Measurements from ENCODE around the gene SLC39A2. TPM values are rescaled to one million over a fixed set of nuclear protein-coding genes. Genes with fewer than 3 reads are reported as not detected.
A peak's percentile ranks its signal among the peaks of the same experiment; 100 is the strongest.

SLC39A2 gene
- total RNA-seq, 1 donor from 2014 or later, result 0.38 TPM

DNA sequence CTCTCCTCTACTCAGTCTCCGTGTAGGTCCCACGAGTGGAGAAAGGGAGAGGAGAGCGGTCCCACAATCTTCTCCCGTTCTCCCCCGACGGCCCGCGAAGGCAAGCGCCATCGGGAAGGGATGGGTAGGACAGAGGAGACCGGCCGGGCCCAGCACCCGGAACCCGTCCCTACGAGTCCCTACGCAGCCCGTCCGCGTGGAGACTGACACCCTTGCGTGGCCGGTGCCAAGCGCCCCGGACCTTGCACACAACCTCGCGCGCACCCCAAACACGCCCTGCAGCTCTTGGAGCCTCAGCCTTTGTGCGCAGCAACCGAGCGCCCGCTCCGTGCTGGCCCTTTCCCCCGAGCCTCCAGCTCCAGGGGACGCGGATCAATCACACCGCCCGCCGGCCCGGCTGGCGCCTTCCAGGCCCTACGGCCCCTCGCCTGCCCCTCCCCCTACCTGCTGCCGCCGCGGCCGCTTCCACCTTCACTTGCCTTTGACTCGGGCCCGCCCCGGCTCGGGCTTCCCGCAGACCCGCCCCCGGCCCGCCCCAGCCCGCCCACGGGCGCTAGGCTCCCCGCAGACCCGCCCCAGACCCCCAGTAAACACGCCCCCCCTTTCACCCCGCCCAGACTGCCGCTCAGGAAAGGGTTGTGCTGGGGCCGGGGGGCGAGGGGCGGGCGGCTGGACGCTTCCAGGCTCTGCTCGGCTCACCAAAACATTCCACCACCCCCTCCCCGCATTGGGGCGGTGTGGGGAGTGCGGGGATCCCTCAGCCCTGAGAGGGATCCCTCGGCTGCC, 25.7 kb downstream of the SLC39A2 start, which contains the start of gene NDRG2:
TSS of gene NDRG2 (minus strand) at position 477 of the 786 bp plus-strand sequence. CDS start 1,746 bp downstream, outside the sequence.
- ChIA-PET POLR2A (interaction anchor here (0.7 kb wide), 1 partner anchor 79 kb away, joined by 3 read pairs; no protein-coding TSS in a partner anchor), CTCF (interaction anchor here (2.6 kb wide), 1 partner anchor 10 kb away, joined by 12 read pairs; no protein-coding TSS in a partner anchor)
- Mint-ChIP-seq H3K4me1 (peaks cover 18% of the 10 kb centered on the region), H3K27ac (peak within 1 kb of the TSS; percentile 8), H3K4me3 (peak within 1 kb of the TSS; percentile 88), H3K36me3 (ENCODE audit: low read depth) (peaks cover 2% of the 10 kb centered on the region), H3K9me3 (no peaks in the 10 kb centered on the region), H3K27me3 (peaks cover 25% of the 10 kb centered on the region)
- ATAC-seq (ENCODE audit: low read depth) (peak; percentile 92), DNase-seq (peak; percentile 64)
- intact Hi-C loops (cut with micrococcal nuclease), result loop anchor here (1.0 to 2.0 kb wide), 3 partner anchors 10 to 79 kb away; partner anchors contain the start of gene ARHGEF40
- TF ChIP-seq, protein P1, sequence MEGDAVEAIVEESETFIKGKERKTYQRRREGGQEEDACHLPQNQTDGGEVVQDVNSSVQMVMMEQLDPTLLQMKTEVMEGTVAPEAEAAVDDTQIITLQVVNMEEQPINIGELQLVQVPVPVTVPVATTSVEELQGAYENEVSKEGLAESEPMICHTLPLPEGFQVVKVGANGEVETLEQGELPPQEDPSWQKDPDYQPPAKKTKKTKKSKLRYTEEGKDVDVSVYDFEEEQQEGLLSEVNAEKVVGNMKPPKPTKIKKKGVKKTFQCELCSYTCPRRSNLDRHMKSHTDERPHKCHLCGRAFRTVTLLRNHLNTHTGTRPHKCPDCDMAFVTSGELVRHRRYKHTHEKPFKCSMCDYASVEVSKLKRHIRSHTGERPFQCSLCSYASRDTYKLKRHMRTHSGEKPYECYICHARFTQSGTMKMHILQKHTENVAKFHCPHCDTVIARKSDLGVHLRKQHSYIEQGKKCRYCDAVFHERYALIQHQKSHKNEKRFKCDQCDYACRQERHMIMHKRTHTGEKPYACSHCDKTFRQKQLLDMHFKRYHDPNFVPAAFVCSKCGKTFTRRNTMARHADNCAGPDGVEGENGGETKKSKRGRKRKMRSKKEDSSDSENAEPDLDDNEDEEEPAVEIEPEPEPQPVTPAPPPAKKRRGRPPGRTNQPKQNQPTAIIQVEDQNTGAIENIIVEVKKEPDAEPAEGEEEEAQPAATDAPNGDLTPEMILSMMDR (IDR thresholded peaks at IDR 0.05), result no peak

DNA sequence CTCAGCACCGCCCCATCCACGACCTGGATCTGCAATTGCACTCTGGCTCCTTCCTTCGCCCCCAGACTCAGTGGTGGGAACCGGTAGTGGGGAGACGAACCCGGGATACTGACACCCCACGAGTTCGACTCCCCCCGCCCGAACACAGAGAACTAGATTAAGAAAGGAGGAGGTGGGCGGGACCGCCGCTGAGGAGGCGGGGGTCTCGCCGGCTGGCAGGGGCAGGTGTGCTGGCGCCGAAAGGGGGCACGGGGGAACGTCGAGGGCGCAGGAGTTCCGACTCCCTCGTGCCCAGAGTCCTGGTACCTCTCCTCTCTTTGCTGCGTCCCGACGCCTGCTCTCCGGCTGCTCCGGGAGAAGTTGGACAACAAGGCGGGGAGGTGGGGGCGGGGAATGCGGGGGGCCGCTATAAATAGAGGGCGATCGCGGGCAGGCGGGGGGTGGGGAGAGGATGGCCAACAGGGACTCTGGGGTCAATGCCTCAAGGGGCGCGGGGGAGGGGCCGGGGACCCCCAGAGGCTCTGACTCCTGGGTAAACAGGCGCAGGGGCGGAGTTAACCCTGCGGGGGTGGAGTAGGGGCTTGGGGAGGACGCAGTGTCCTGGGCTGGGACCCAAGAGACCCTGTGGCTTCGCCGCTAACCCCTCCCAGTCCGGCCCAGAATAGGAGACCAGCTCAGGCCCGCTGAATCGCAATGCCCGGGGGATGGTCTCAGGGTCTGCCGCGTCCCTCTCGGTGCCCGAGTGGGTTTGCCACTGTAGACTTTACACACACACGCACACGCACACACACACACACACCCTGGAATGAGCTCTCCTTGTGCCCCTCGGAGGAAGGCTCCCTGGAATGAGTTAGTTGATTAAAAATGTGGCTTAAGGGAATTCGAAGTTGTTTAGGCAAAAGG, 26.5 kb downstream of the SLC39A2 start:
- DNase-seq (no peak), ATAC-seq (ENCODE audit: low read depth) (peak; percentile 6)
- Mint-ChIP-seq H3K4me3 (peak overlapping the region; percentile 88), H3K36me3 (ENCODE audit: low read depth) (peaks cover 2% of the 10 kb centered on the region), H3K27me3 (peaks cover 24% of the 10 kb centered on the region), H3K27ac (no peak overlapping the region), H3K9me3 (no peaks in the 10 kb centered on the region), H3K4me1 (peaks cover 18% of the 10 kb centered on the region)
- ChIA-PET CTCF (interaction anchor here (1.1 to 2.6 kb wide), 2 partner anchors 11 kb away, joined by 6 to 12 read pairs; no protein-coding TSS in a partner anchor), POLR2A (no interaction called here)
- TF ChIP-seq, protein P1 (IDR thresholded peaks at IDR 0.05), result no peak
- intact Hi-C loops (cut with micrococcal nuclease), result loop anchor here (1.0 to 2.0 kb wide), 2 partner anchors 45 to 78 kb away; partner anchors contain the start of gene ARHGEF40

DNA sequence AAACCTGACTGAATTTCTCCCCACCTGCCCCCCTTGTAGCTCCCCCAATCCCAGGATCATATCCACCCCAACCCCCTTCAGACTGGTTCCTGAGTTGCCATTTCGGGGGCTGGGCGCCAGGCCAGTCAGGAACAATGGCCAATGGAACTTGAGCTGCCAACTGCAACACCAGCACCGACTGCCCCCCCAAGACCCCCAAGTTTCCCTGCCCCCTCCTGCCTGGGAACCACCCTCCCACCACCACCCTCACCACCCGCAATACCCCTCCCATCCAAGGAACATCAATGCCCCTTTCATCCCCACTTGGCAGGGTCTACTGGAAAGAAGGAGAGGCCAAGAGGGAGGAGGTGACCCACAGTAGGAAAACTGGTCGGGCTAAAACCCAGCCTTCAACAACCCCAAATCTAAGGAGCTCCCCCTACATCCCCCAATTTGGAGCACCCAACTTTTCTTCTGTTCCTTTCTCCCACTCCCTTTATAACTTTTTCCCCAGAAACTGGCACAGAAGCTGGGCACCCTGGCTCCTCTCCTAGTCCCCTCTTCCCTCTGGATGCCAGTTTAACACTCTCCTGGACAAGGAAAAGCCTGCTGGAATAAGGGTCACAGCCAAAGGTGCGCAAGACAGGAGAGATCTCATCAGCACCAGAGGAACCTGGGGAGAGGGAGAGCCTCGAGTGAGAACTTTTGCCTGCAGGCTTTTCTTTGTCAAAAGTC, 27.3 kb downstream of the SLC39A2 start:
- Mint-ChIP-seq H3K9me3 (no peaks in the 10 kb centered on the region), H3K4me3 (peak overlapping the region; percentile 88), H3K27ac (peak overlapping the region; percentile 31), H3K27me3 (peaks cover 23% of the 10 kb centered on the region), H3K36me3 (ENCODE audit: low read depth) (peaks cover 2% of the 10 kb centered on the region), H3K4me1 (peaks cover 18% of the 10 kb centered on the region)
- ATAC-seq (ENCODE audit: low read depth) (no peak), DNase-seq (no peak)
- TF ChIP-seq, protein P1 (IDR thresholded peaks at IDR 0.05), result no peak
- intact Hi-C loops (cut with micrococcal nuclease), result no loop called here
- ChIA-PET POLR2A (interaction anchor here (0.6 kb wide), 1 partner anchor 401 kb away, joined by 3 read pairs; no protein-coding TSS in a partner anchor), CTCF (interaction anchor here (1.1 to 1.9 kb wide), 2 partner anchors 11 to 12 kb away, joined by 6 to 7 read pairs; no protein-coding TSS in a partner anchor)

DNA sequence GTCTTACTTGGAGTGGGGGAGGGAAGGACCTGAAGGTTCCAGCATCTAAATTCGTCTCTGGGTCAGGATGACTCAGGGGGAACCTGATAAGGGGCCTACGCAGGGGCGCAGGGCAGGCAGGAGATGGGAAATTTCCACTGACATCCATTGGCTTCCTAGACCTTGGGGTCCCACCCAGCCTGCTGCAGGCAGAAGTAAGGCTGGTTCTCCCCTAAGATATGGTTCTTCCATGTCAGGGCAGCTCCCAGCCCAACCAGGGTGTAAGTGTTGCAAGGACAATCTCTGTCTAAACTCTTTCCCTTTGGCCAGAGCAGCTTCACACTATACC, 27.9 kb downstream of the SLC39A2 start:
- TF ChIP-seq, protein P1 (IDR thresholded peaks at IDR 0.05), result no peak
- DNase-seq (no peak), ATAC-seq (ENCODE audit: low read depth) (no peak)
- ChIA-PET CTCF (interaction anchor here (1.9 kb wide), 1 partner anchor 12 kb away, joined by 7 read pairs; no protein-coding TSS in a partner anchor), POLR2A (no interaction called here)
- peaks cover 19% of the 10 kb centered on the region for H3K27me3 Mint-ChIP-seq
- H3K27ac Mint-ChIP-seq, result peak overlapping the region; percentile 31
- no peaks in the 10 kb centered on the region for H3K9me3 Mint-ChIP-seq
- peak overlapping the region; percentile 38 for H3K4me3 Mint-ChIP-seq
- H3K36me3 Mint-ChIP-seq (ENCODE audit: low read depth), result peaks cover 2% of the 10 kb centered on the region
- intact Hi-C loops (cut with micrococcal nuclease), result no loop called here
- H3K4me1 Mint-ChIP-seq, result peaks cover 18% of the 10 kb centered on the region
